GM12878 (cell line): ENCODE data around the gene DDR2. TPM values are rescaled to one million over a fixed set of nuclear protein-coding genes. Genes with fewer than 3 reads are reported as not detected.

Source experiments
- ATAC-seq: fragments of 200-7000 bp; cut with Tn5 transposase; 3 replicates; pipeline ENCODE4 v1.9.1; 2020; ENCODE audit warnings: mild to moderate bottlenecking, moderate library complexity
- BruUV-seq: library from RNA; stranded (reverse); fragments of 400-500 nt; replicated peaks from 2 replicates; lab custom pipeline; 2021; lab: Mats Ljungman, UMichigan
- CTCF ChIA-PET: fragments of 300-600 bp; sonication (Branson Sonifier 250); formaldehyde crosslinking; extraction: SDS; loops from one replicate; lab custom pipeline; 2021; ENCODE audit warnings: inconsistent platforms; lab: Yijun Ruan, JAX
- POLR2A ChIA-PET: fragments of 350-600 bp; formaldehyde crosslinking; extraction: SDS; loops from one replicate; lab custom pipeline; 2021; ENCODE audit warnings: inconsistent platforms; lab: Charles Lee
- RAD21 ChIA-PET: fragments of 300-600 bp; sonication (Branson Sonifier 250); formaldehyde crosslinking; loops from one replicate; lab custom pipeline; 2023; ENCODE audit warnings: antibody characterized with exemption; ENCODE audit not compliant: unreplicated experiment; lab: Charles Lee
- SMC1A ChIA-PET: fragments of 300-600 bp; sonication (Branson Sonifier 250); formaldehyde crosslinking; loops from one replicate; lab custom pipeline; 2023; ENCODE audit not compliant: unreplicated experiment, uncharacterized antibody; lab: Charles Lee
- DNase-seq: peaks from one replicate; pipeline ENCODE4 v3.0.0-alpha.2; 2011; ENCODE audit warnings: low read depth, low spot score
- FAIRE-seq: peaks from 3 replicates; lab custom pipeline; 2011; peaks lifted over from hg19 to GRCh38; lab: Jason Lieb, UNC
- H2AFZ ChIP-seq: 2 replicates; pipeline ENCODE4 v1.6.0; 2011; ENCODE audit warnings: low read depth, low read length, control low read depth; ENCODE audit not compliant: control insufficient read depth
- H3K27ac ChIP-seq: 2 replicates; pipeline ENCODE4 v1.5.1; 2011; ENCODE audit warnings: control low read depth; ENCODE audit not compliant: control insufficient read depth, insufficient read depth
- H3K27me3 ChIP-seq, 2 experiments: replicated peaks in 1 of 2; 2 replicates each; pipeline versions ENCODE4 v1.6.0 to v1.6.1; 2011; ENCODE audit warnings: low read length in 1 of 2; ENCODE audit not compliant: control insufficient read depth in 2 of 2, insufficient read depth in 2 of 2
- H3K36me3 ChIP-seq, 2 experiments: 2 replicates each; pipeline ENCODE4 v1.5.1; 2011; ENCODE audit warnings: low read length in 1 of 2; ENCODE audit not compliant: control insufficient read depth in 2 of 2, insufficient read depth in 2 of 2
- H3K4me1 ChIP-seq: 2 replicates; pipeline ENCODE4 v1.6.1; 2011; ENCODE audit warnings: mild to moderate bottlenecking, low read length, moderate library complexity, mixed read lengths; ENCODE audit not compliant: control insufficient read depth, insufficient read depth
- H3K4me2 ChIP-seq: 2 replicates; pipeline ENCODE4 v1.6.0; 2011; ENCODE audit warnings: control low read depth; ENCODE audit not compliant: control insufficient read depth, insufficient read depth
- H3K4me3 ChIP-seq: fragments of 200-600 bp; sonication (generic); 2 replicates; pipeline ENCODE4 v1.5.1; 2016
- H3K79me2 ChIP-seq: 2 replicates; pipeline ENCODE4 v1.6.0; 2011; ENCODE audit warnings: low read length; ENCODE audit not compliant: control insufficient read depth, insufficient read depth
- H3K9ac ChIP-seq: 2 replicates; pipeline ENCODE4 v1.8.0; 2011; ENCODE audit warnings: low read length, control low read depth, mixed read lengths; ENCODE audit not compliant: control insufficient read depth, insufficient read depth
- H3K9me3 ChIP-seq: replicated peaks from 3 replicates; pipeline ENCODE4 v1.5.1; 2011; ENCODE audit warnings: mild to moderate bottlenecking, low read length; ENCODE audit not compliant: control insufficient read depth, insufficient read depth
- H4K20me1 ChIP-seq: 2 replicates; pipeline ENCODE4 v1.6.0; 2011; ENCODE audit not compliant: control insufficient read depth, insufficient read depth
- BCL11A ChIP-seq: IDR thresholded peaks from 2 replicates; pipeline ENCODE4 v1.6.1; 2011; ENCODE audit warnings: low read depth, low read length
- CBX5 ChIP-seq: sonication (generic); IDR thresholded peaks from 2 replicates; pipeline ENCODE4 v1.6.1; 2016; ENCODE audit warnings: low read depth, moderate library complexity, mild to moderate bottlenecking, inconsistent platforms
- CHD4 ChIP-seq: fragments of 200-600 bp; sonication (generic); IDR thresholded peaks from 2 replicates; pipeline ENCODE4 v1.6.1; 2016; ENCODE audit warnings: mild to moderate bottlenecking
- HDAC2 ChIP-seq: fragments of 200-600 bp; sonication (generic); IDR thresholded peaks from 2 replicates; pipeline ENCODE4 v1.6.1; 2017
- HDAC6 ChIP-seq: fragments of 200-600 bp; sonication (generic); IDR thresholded peaks from one replicate; pipeline ENCODE4 v1.8.0; 2017; ENCODE audit warnings: antibody characterized with exemption; ENCODE audit not compliant: unreplicated experiment
- HDGF ChIP-seq: fragments of 450-650 bp; IDR thresholded peaks from 2 replicates; pipeline ENCODE4 v1.6.1; 2016; ENCODE audit warnings: antibody characterized with exemption
- JUNB ChIP-seq: IDR thresholded peaks from 2 replicates; pipeline ENCODE4 v1.6.1; 2016; ENCODE audit warnings: antibody characterized with exemption, mild to moderate bottlenecking
- NRF1 ChIP-seq: conservative IDR thresholded peaks from 2 replicates; pipeline ENCODE4 v1.6.1; 2011; ENCODE audit warnings: mild to moderate bottlenecking, low read depth, low read length, improper control_type of control experiment
- SIN3A ChIP-seq: IDR thresholded peaks from 2 replicates; pipeline ENCODE4 v1.6.1; 2012; ENCODE audit warnings: low read depth, low read length, improper control_type of control experiment
- SIX5 ChIP-seq: IDR thresholded peaks from 2 replicates; pipeline ENCODE4 v1.6.1; 2011; ENCODE audit warnings: mild to moderate bottlenecking, low read depth, low read length, moderate library complexity; ENCODE audit not compliant: severe bottlenecking
- SPI1 ChIP-seq: IDR thresholded peaks from 2 replicates; pipeline ENCODE4 v1.6.1; 2011; ENCODE audit warnings: low read depth, mild to moderate bottlenecking, low read length, moderate library complexity, borderline replicate concordance; ENCODE audit not compliant: insufficient read depth
- STAT1 ChIP-seq: fragments of 450-650 bp; conservative IDR thresholded peaks from 2 replicates; pipeline ENCODE4 v1.6.1; 2014; ENCODE audit warnings: antibody characterized with exemption, mild to moderate bottlenecking
- WRNIP1 ChIP-seq: IDR thresholded peaks from 2 replicates; pipeline ENCODE4 v1.6.1; 2011; ENCODE audit warnings: low read depth, low read length, improper control_type of control experiment, borderline replicate concordance
- WGBS: methylation state at CpG from one replicate; pipeline ENCODE4 v1.1.6; 2016; ENCODE audit warnings: low lambda C conversion rate; ENCODE audit not compliant: insufficient replicate concordance, insufficient coverage; ENCODE audit errors: missing lambda C conversion rate; 5-methylcytosine and 5-hydroxymethylcytosine counted together
- in situ Hi-C: fragments of 300-500 bp; cut with MboI; formaldehyde crosslinking; loops from 9 replicates; pipeline ENCODE4 v1.14.3; 2018; ENCODE audit warnings: mixed read lengths
- intact Hi-C: fragments of 100-400 bp; cut with micrococcal nuclease; formaldehyde crosslinking; loops from one replicate; pipeline ENCODE4 v1.14.2; 2022; ENCODE audit not compliant: unreplicated experiment
- polyA plus RNA-seq, 11 experiments: library from polyadenylated mRNA; depleted of rRNA in 4 of 11; unstranded in 6 of 11; stranded (reverse) in 5 of 11; fragments of >200 nt; fragmentation: Nextera tagmentation in 4 of 11; fragmentation: Illumina TruSeq in 1 of 11; extraction: Ambion mirVana in 4 of 11; extraction: Trizol in 1 of 11; gene quantifications; 1 replicate in 1 of 11; 2 replicates in 10 of 11; pipeline versions ENCODE4 v1.2.1 to v1.2.3, GENCODE V29; 2011 to 2016; ENCODE audit warnings: inconsistent platforms in 2 of 11, missing spikeins in 2 of 11, low read depth in 1 of 11
- total RNA-seq, 4 experiments: library from RNA; depleted of rRNA in 3 of 4; stranded (reverse); fragments of >200 nt in 3 of 4; fragmentation: Illumina TruSeq in 1 of 4; extraction: Trizol in 1 of 4; gene quantifications; 2 replicates each; pipeline versions ENCODE4 v1.2.1 to v1.2.3, GENCODE V29; 2013 to 2021
- TF ChIP-seq, protein P1 (sequence below): fragments of 450-650 bp; IDR thresholded peaks from 2 replicates; pipeline ENCODE4 v1.6.1; 2017; ENCODE audit warnings: low read depth, mild to moderate bottlenecking, moderate library complexity
- TF ChIP-seq, protein P2 (sequence below): IDR thresholded peaks from 2 replicates; pipeline ENCODE4 v1.6.1; 2012; ENCODE audit warnings: low read depth, low read length, improper control_type of control experiment
- TF ChIP-seq, protein P3 (sequence below): IDR thresholded peaks from 2 replicates; pipeline ENCODE4 v1.6.1; 2011; ENCODE audit warnings: mild to moderate bottlenecking, low read depth, low read length, moderate library complexity; ENCODE audit not compliant: insufficient replicate concordance

Gene DDR2
- total and polyA plus RNA-seq, 10 of the 15 experiments (the other 5 are each of a cell fraction or from before 2014, with no cell fraction given): 1.9 to 8.8 (median 5.5) TPM

DNA sequence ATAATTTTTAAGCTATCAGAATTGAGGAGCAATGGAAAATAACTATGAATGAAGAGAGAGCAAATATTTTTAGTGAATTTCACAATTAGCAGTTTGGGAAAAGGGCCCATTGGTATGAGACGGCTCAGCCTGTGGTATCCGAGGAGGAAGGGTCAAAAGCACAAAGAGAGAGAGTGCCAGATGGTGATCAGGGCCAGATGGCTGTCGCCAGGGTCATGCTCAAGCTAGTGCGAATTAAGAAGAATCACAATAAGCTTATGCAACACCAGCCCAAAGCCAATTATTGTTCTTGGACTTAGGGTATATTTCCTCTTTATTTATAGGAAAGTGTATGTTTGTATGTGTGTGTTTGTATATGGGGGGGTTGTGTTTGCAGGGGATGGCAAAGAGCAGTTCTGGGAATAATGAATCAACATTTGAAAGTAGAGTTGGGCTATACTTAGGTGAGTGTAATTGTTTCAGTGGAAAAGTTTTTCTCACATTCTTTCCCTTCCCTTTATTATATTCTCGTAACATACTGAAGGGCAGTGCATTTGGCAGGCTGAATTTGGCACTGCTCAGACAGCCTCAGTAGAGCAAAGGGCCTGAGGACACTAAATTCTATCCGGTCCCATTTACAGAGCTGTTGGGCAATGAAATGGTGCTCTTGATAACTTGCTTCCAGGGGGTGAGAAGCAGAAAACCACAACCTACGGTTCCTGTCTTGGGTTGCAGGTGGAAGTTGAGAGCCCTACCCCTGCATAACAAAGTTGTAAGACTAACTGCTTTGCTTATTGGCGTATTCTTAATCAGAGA lies 19.5 kb upstream of the DDR2 start (continued):
- TF ChIP-seq SIX5 (no peak), BCL11A (no peak), STAT1 (no peak), HDAC6 (no peak), WRNIP1 (no peak)

DNA sequence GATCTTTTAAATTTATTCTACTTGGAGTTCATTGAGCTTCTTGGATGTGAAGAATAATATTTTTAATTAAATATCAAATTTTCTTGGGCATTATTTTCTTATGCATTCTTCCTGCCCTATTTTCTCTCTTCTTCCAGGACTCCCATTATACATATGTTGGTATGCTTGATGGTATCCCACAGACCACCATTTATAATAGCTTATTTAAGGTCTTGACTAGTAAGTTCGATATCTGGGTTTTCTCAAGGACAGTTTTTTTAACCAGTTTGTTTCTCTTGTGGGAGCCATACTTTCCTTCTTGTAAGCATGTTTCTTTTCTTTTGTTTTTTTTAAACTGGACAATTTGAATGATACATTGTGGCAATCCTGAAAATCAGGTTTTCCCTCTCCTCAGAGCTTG lies 15.4 kb upstream of the DDR2 start:
- no TSS peak for BruUV-seq
- ChIA-PET POLR2A (interaction anchor here (0.9 to 1.4 kb wide), 2 partner anchors 14 to 16 kb away, joined by 3 to 4 read pairs; no protein-coding TSS in a partner anchor), SMC1A (interaction anchor here (0.6 to 2.4 kb wide), 10 partner anchors 9 to 266 kb away, joined by 3 to 11 read pairs (median 4); partner anchors contain the start of gene DDR2), CTCF (interaction anchor here (0.9 to 4.4 kb wide), 10 partner anchors 10 to 259 kb away, joined by 3 to 22 read pairs (median 4); partner anchors contain the start of gene DDR2), RAD21 (interaction anchor here (0.9 to 2.4 kb wide), 3 partner anchors 10 to 183 kb away, joined by 5 to 10 read pairs (median 6); partner anchors contain the start of gene DDR2)
- no peak overlapping the region for H3K9ac ChIP-seq
- FAIRE-seq: no peak
- no peaks in the 10 kb centered on the region for H3K4me1 ChIP-seq
- intact Hi-C loops (no loop called here), in situ Hi-C loops (no loop called here)
- H3K27ac ChIP-seq: no peak overlapping the region
- H3K4me2 ChIP-seq: no peak overlapping the region
- H4K20me1 ChIP-seq: no peaks in the 10 kb centered on the region
- no peaks in the 10 kb centered on the region for H3K27me3 ChIP-seq
- 59% methylated on average over 1 of the region's 1 CpG for WGBS
- no peak for ATAC-seq
- peaks cover 6% of the 10 kb centered on the region; the same call in 2 of the 3 replicates for H3K9me3 ChIP-seq
- no peak for DNase-seq
- H2AFZ ChIP-seq: no peak overlapping the region
- H3K36me3 ChIP-seq: no peaks in the 10 kb centered on the region
- H3K79me2 ChIP-seq: no peaks in the 10 kb centered on the region
- H3K4me3 ChIP-seq: no peak overlapping the region
- TF ChIP-seq CHD4: no peak
- TF ChIP-seq, protein P1, sequence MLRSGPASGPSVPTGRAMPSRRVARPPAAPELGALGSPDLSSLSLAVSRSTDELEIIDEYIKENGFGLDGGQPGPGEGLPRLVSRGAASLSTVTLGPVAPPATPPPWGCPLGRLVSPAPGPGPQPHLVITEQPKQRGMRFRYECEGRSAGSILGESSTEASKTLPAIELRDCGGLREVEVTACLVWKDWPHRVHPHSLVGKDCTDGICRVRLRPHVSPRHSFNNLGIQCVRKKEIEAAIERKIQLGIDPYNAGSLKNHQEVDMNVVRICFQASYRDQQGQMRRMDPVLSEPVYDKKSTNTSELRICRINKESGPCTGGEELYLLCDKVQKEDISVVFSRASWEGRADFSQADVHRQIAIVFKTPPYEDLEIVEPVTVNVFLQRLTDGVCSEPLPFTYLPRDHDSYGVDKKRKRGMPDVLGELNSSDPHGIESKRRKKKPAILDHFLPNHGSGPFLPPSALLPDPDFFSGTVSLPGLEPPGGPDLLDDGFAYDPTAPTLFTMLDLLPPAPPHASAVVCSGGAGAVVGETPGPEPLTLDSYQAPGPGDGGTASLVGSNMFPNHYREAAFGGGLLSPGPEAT: no peak
- no peak for TF ChIP-seq JUNB
- no peak for TF ChIP-seq SPI1
- TF ChIP-seq, protein P2, sequence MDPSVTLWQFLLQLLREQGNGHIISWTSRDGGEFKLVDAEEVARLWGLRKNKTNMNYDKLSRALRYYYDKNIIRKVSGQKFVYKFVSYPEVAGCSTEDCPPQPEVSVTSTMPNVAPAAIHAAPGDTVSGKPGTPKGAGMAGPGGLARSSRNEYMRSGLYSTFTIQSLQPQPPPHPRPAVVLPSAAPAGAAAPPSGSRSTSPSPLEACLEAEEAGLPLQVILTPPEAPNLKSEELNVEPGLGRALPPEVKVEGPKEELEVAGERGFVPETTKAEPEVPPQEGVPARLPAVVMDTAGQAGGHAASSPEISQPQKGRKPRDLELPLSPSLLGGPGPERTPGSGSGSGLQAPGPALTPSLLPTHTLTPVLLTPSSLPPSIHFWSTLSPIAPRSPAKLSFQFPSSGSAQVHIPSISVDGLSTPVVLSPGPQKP: no peak
- TF ChIP-seq NRF1: no peak
- no peak for TF ChIP-seq SIN3A
- no peak for TF ChIP-seq CBX5
- TF ChIP-seq HDAC2: no peak
- TF ChIP-seq, protein P3, sequence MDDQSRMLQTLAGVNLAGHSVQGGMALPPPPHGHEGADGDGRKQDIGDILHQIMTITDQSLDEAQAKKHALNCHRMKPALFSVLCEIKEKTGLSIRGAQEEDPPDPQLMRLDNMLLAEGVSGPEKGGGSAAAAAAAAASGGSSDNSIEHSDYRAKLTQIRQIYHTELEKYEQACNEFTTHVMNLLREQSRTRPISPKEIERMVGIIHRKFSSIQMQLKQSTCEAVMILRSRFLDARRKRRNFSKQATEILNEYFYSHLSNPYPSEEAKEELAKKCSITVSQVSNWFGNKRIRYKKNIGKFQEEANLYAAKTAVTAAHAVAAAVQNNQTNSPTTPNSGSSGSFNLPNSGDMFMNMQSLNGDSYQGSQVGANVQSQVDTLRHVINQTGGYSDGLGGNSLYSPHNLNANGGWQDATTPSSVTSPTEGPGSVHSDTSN: no peak
- no peak for TF ChIP-seq HDGF
